Central memory CD4-positive, alpha-beta T cell (primary cell): ENCODE data around the gene WNT4.

Experiments
- DNase-seq: peaks from one replicate; pipeline ENCODE4 v3.0.0; 2022

The WNT4 gene

DNA sequence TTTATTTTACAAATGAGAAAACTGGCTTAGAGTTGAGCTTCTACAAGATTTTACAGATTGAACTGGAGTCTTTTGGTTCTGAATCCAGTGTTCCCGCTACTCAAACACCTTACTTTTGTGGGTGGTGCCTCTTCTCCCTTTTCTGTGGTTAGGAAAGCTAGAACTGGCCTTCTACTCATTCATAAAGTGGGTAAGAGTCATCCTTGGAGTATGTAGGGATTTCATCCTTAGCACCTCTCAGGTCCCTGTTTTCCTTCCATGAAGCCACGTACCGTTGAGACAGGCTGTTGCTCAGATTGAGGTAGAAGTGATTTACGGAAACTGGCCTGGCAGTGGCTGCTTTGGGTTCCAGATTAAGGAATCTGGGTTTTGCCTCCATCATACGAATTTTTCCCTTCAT, 35.8 kb downstream of the WNT4 start:
- no peak for DNase-seq

- DNase-seq = peak; percentile 44
Measured at GRCh38 chr1:22105611-22106207, 37.2 kb downstream of the WNT4 start.

GRCh38 chr1:22104865-22105437, 37.9 kb downstream of the WNT4 start:
- peak; percentile 65 for DNase-seq

GRCh38 chr1:22104094-22104493, 38.8 kb downstream of the WNT4 start:
- no peak for DNase-seq

DNA sequence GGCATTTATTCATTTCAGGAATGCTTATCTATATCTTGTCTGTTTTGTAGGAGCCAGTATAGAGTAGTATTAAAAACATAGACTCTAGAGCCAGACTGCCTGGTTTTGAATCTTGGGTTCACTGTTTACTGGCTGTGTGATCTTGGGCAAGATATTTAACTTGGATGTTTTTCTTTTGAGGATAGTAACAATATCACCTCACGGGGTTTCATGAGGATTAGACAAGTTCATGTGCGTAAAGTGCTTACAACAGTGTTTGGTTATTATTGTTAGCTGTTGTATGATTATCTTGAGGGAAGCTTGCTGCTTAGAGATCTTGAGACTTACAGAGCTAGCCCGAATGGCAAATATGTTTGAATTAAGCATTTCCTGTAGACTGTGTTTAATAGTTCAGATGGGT, 40.2 kb downstream of the WNT4 start:
- DNase-seq = no peak

DNA sequence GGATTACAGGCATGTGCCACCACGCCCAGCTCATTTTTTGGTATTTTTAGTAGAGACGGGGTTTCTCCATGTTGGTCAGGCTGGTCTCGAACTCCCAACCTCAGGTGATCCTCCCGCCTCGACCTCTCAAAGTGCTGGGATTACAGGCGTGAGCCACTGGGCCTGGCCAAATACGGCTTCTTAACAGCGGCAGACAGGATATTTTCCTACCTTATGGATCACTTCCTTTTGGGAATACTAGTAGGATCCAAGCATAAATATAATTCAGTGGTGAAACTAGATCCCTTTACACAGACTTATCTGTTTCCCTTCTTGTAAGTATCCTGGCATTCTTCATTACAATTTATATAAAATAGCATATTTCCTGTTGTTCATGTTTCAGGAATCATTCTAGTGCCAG, 40.9 kb downstream of the WNT4 start:
- DNase-seq = no peak

GRCh38 chr1:22101199-22101598, 41.7 kb downstream of the WNT4 start:
- no peak for DNase-seq

- no peak for DNase-seq
Measured at GRCh38 chr1:22100168-22100567, 42.7 kb downstream of the WNT4 start.

GRCh38 chr1:22098752-22099151, 44.1 kb downstream of the WNT4 start:
- no peak for DNase-seq

DNA sequence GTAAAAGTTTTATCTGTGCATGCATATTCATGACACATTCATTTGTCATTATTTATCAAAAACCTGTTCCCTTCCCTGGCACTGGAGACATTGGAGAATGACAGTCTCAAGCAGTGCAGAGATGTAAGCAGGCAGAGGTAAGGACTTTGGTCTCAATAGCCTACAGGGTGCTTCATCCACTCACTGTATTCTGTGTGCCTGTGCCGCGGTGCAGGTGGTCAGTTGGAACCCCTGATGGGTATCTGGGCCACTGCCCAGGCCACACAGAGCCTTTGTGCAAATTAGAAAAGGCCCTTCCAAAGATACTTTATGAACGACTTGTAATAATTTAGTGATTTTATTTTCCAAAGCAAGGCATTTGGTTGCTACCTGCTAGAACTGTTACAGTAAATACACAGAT, 46.4 kb downstream of the WNT4 start:
- DNase-seq = no peak

- no peak for DNase-seq
Measured at GRCh38 chr1:22096036-22096435, 46.9 kb downstream of the WNT4 start.

DNA sequence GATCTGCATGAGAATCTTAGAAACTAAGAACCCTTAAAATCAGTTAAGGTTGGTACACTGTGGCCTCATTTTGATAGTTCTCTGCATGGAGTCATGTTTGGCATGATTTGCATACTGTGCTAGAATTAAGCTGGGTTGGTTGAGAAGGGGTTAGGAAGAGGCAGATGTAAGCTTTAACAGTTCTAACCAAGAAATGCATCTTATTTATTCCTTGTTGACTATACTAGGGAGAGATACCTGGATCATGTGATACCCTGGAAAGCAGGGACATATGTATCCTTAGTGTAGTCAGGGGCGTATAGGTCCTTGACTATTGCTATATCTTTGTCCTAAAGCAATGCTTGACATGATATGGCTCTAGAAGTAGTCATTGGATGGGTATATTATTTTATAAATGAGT, 49.4 kb downstream of the WNT4 start:
- no peak for DNase-seq

DNA sequence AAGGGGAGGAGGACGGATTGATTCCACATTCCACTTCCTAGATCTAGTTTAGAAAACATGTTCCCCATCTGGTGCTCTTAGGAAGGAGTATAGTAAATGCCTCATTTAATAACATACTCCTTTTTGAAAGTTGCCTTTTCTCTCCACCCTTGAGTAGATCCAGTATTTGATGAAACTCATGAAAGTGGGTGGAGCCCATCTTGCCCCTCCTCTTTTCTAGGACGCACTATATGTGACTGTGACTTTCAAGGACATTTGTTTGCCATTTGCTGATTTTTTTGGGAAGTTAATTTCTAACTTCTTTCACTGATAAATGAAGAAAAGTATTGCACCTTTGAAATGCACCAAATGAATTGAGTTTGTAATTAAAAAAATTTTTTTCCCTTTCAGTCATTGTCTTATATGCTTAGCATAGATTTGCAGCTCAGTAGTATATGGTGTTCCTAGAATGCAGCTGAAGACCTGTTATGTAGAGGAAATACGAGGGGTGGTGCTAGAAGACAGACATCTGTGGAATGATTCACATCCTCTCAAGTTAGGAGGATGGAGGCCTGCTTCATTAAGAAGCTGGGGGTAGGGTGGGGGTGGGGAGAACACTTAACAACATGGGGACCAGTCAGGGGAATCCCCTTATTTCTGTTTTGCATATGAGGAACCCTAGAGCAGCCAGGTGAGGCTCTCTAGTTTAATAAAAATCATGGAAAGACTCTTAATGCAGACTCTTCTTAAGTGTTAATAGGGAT, 50.7 kb downstream of the WNT4 start:
- DNase-seq = peak; percentile 23

- no peak for DNase-seq
Measured at GRCh38 chr1:22090867-22091266, 52.0 kb downstream of the WNT4 start.

- DNase-seq = no peak
Measured at GRCh38 chr1:22089787-22090186, 53.1 kb downstream of the WNT4 start.

GRCh38 chr1:22089134-22089571, 53.7 kb downstream of the WNT4 start:
- no peak for DNase-seq

DNA sequence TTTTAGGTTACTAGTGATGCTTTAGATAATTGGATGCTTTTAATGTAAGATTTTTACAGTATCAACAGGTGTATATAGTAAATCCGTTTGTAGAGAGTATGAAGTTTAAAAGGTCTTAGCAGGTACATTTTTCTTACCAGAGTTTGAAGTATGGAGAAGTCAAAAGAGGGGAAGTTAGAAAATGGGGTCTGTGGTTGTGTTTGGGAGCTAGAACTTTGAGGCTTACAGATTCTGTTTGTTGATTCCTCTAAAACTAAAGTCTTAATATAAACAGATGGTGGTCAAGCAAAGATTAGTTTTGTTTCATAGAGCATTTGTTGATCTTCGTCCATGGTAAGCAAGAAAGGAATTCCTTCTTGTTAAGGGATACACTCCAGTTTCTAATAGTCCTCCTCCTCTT, 54.6 kb downstream of the WNT4 start:
- no peak for DNase-seq

GRCh38 chr1:22080191-22080590, 62.7 kb downstream of the WNT4 start:
- DNase-seq = no peak

DNA sequence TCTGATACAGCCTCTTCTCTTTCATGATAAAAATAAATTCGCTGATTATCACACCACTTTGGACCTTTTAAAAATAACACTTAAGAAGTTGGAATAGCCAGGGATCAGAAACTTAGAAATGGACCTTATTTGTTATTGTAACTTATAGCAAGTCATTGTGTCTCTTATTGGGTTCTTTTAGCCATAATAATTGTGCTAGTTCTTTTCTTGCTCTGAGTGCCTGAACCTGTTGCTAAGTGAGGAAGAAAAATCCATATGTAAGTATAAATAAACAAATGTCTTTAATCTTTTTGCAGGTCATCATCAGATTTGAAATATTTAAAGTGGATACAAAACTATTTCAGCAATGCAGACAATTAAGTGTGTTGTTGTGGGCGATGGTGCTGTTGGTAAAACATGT, 64.8 kb downstream of the WNT4 start:
- DNase-seq = no peak

- no peak for DNase-seq
Measured at GRCh38 chr1:22077728-22078127, 65.2 kb downstream of the WNT4 start.

GRCh38 chr1:22076346-22076745, 66.6 kb downstream of the WNT4 start:
- DNase-seq = no peak

DNA sequence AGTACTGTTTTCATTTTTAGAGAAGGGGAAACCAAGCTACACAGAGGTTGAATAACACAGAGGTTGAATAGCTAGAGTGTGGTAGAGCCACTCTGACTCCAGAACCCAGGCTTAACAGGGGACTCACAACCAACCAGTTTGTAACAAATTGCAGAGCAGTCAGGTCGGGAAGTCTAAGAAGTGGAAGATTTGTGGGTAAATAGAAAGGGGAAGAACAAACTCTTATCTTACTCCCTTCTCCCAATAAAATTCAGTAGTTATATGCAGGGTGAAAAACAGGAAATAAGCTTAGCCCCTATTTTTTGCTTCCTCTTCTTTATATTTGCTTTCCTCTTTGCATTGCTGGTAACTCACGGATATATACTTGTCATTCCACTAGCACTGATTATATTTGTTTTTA, 67.2 kb downstream of the WNT4 start:
- no peak for DNase-seq

DNA sequence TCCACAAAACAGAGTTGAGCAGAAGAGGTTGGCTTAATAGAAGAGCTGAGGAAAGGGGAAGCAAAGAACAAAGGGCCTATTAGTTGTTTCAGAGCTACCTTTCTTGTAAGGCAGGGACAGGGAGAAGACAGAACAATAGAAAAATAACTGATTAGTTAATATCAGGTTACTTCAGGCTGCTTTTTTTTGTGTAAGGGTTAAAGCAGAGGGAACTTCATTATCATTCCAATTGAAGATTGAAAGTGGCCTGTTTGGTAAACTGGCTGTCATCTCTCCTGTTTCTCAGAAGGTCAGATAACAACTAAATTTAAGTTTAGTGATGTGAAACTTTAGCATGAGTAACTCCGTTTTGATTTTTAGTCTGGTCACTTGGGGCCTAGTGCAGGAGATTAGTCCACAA, 68.1 kb downstream of the WNT4 start:
- DNase-seq = no peak

- DNase-seq = no peak
Measured at GRCh38 chr1:22071511-22071910, 71.4 kb downstream of the WNT4 start.
